Activated CD4-positive, alpha-beta T cell treated with anti-CD3 and anti-CD28 coated beads, Interleukin-2, amount 50 U/mL, for 48 hours (primary cell): ENCODE data around the gene SOX6.

Source experiments
- DNase-seq, 2 experiments: peaks; one replicate each; pipeline ENCODE4 v3.0.0-alpha.2; 2020

The SOX6 gene

GRCh38 chr11:15985127-15985859, 371.1 kb downstream of the SOX6 start:
- DNase-seq: no peak

GRCh38 chr11:15981292-15981691, 375.1 kb downstream of the SOX6 start:
- no peak for DNase-seq

GRCh38 chr11:15977116-15977515, 379.2 kb downstream of the SOX6 start:
- DNase-seq: no peak

- no peak for DNase-seq
Measured at GRCh38 chr11:15976433-15977045, 379.8 kb downstream of the SOX6 start.

GRCh38 chr11:15975742-15976141, 380.6 kb downstream of the SOX6 start:
- DNase-seq: no peak

GRCh38 chr11:15972838-15973237, 383.5 kb downstream of the SOX6 start:
- no peak for DNase-seq

- no peak for DNase-seq
Measured at GRCh38 chr11:15971215-15971546, 385.2 kb downstream of the SOX6 start.

- DNase-seq: no peak
Measured at GRCh38 chr11:15970506-15971214, 385.7 kb downstream of the SOX6 start.

GRCh38 chr11:15969701-15970329, 386.5 kb downstream of the SOX6 start:
- DNase-seq: no peak

GRCh38 chr11:15969281-15969680, 387.1 kb downstream of the SOX6 start:
- DNase-seq: no peak

- no peak for DNase-seq
Measured at GRCh38 chr11:15968461-15969130, 387.8 kb downstream of the SOX6 start.

- no peak for DNase-seq
Measured at GRCh38 chr11:15967966-15968365, 388.4 kb downstream of the SOX6 start.

GRCh38 chr11:15967166-15967565, 389.2 kb downstream of the SOX6 start:
- no peak for DNase-seq

- DNase-seq: no peak
Measured at GRCh38 chr11:15965562-15966250, 390.6 kb downstream of the SOX6 start.

- DNase-seq: no peak
Measured at GRCh38 chr11:15963266-15963665, 393.1 kb downstream of the SOX6 start.

GRCh38 chr11:15958910-15959309, 397.4 kb downstream of the SOX6 start:
- DNase-seq: no peak

GRCh38 chr11:15957234-15957633, 399.1 kb downstream of the SOX6 start:
- DNase-seq: no peak

GRCh38 chr11:15956302-15956701, 400.0 kb downstream of the SOX6 start:
- DNase-seq: no peak

GRCh38 chr11:15955595-15955994, 400.8 kb downstream of the SOX6 start:
- DNase-seq: no peak

GRCh38 chr11:15947681-15948648, 408.4 kb downstream of the SOX6 start:
- DNase-seq: no peak

- no peak for DNase-seq
Measured at GRCh38 chr11:15945726-15946125, 410.6 kb downstream of the SOX6 start.
